Neuronal stem cell (in vitro differentiated cells): ENCODE results near the gene NEMF.
"Not testable (repeated sequence)": the region's sequence is repeated elsewhere in the genome, so short reads cannot be mapped to it uniquely, and the experiment has no call there.

Experiments used
- DNase-seq: peaks from one replicate; pipeline ENCODE4 v3.0.0-alpha.2; 2013; ENCODE audit warnings: low spot score
- H2AFZ ChIP-seq: one replicate; pipeline ENCODE4 v1.6.1; 2013; ENCODE audit warnings: mild to moderate bottlenecking, low read length, inconsistent platforms
- H2AK5ac ChIP-seq: 2 replicates; pipeline ENCODE4 v1.6.1; 2013; ENCODE audit warnings: low read depth, mild to moderate bottlenecking, inconsistent platforms, low read length, moderate library complexity, mixed read lengths
- H2BK120ac ChIP-seq: 2 replicates; pipeline ENCODE4 v1.6.1; 2013; ENCODE audit warnings: low read depth, mild to moderate bottlenecking, inconsistent platforms, low read length, moderate library complexity, mixed read lengths
- H2BK12ac ChIP-seq: one replicate; pipeline ENCODE4 v1.6.1; 2013; ENCODE audit warnings: low read length, inconsistent platforms
- H2BK15ac ChIP-seq: 2 replicates; pipeline ENCODE4 v1.6.1; 2013; ENCODE audit warnings: mild to moderate bottlenecking, low read length, inconsistent platforms, mixed read lengths
- H2BK5ac ChIP-seq: one replicate; pipeline ENCODE4 v1.6.1; 2013; ENCODE audit warnings: inconsistent platforms, mild to moderate bottlenecking, low read length, moderate library complexity
- H3K14ac ChIP-seq: one replicate; pipeline ENCODE4 v1.6.1; 2013; ENCODE audit warnings: low read length, inconsistent platforms
- H3K18ac ChIP-seq: 2 replicates; pipeline ENCODE4 v1.6.1; 2013; ENCODE audit warnings: low read length, inconsistent platforms
- H3K23ac ChIP-seq: 2 replicates; pipeline ENCODE4 v1.6.1; 2013; ENCODE audit warnings: low read depth, mild to moderate bottlenecking, mixed read lengths, low read length, inconsistent platforms; ENCODE audit not compliant: poor library complexity
- H3K27ac ChIP-seq: replicated peaks from 3 replicates; pipeline ENCODE4 v1.5.1; 2013; ENCODE audit warnings: low read length, inconsistent platforms
- H3K27me3 ChIP-seq, 3 experiments: 2 replicates each; pipeline ENCODE4 v1.6.1; 2013; ENCODE audit warnings: low read length in 3 of 3, mild to moderate bottlenecking in 2 of 3, inconsistent platforms in 1 of 3, low read depth in 1 of 3, mixed read lengths in 1 of 3, moderate library complexity in 1 of 3; ENCODE audit not compliant: control insufficient read depth in 3 of 3, insufficient read depth in 3 of 3
- H3K36me3 ChIP-seq, 2 donors: replicated peaks in 1 of 2; 2 replicates each; pipeline ENCODE4 v1.6.1; 2013; ENCODE audit warnings: low read length in 2 of 2; ENCODE audit not compliant: control insufficient read depth in 2 of 2, insufficient read depth in 2 of 2
- H3K4ac ChIP-seq: 2 replicates; pipeline ENCODE4 v1.6.1; 2013; ENCODE audit warnings: inconsistent platforms, mild to moderate bottlenecking, low read length, moderate library complexity
- H3K4me1 ChIP-seq, 2 donors: 1 replicate in 1 of 2; 2 replicates in 1 of 2; pipeline ENCODE4 v1.6.1; 2013; ENCODE audit warnings: low read length in 2 of 2, low read depth in 1 of 2; ENCODE audit not compliant: control insufficient read depth in 2 of 2, insufficient read depth in 1 of 2
- H3K4me2 ChIP-seq: one replicate; pipeline ENCODE4 v1.6.1; 2013; ENCODE audit warnings: mild to moderate bottlenecking, low read length, inconsistent platforms; ENCODE audit not compliant: insufficient read depth, poor library complexity, severe bottlenecking
- H3K4me3 ChIP-seq, 2 donors: 2 replicates each; pipeline ENCODE4 v1.5.1; 2013; ENCODE audit warnings: low read length in 2 of 2, mild to moderate bottlenecking in 2 of 2, inconsistent platforms in 1 of 2, moderate library complexity in 1 of 2
- H3K79me1 ChIP-seq: one replicate; pipeline ENCODE4 v1.6.1; 2013; ENCODE audit warnings: low read depth, mild to moderate bottlenecking, inconsistent platforms, low read length, moderate library complexity
- H3K9ac ChIP-seq: one replicate; pipeline ENCODE4 v1.6.1; 2013; ENCODE audit warnings: mild to moderate bottlenecking, low read depth, low read length, inconsistent platforms; ENCODE audit not compliant: poor library complexity
- H3K9me3 ChIP-seq, 2 donors: replicated peaks in 1 of 2; 2 replicates each; pipeline versions ENCODE3 to v1.6.1; 2013; ENCODE audit warnings: low read length in 2 of 2, mild to moderate bottlenecking in 2 of 2, inconsistent platforms in 1 of 2, low read depth in 1 of 2, mixed read lengths in 1 of 2, moderate library complexity in 1 of 2; ENCODE audit not compliant: control insufficient read depth in 2 of 2, insufficient read depth in 1 of 2
- H4K8ac ChIP-seq: one replicate; pipeline ENCODE4 v1.6.1; 2013; ENCODE audit warnings: low read depth, mild to moderate bottlenecking, inconsistent platforms, low read length, moderate library complexity
- H4K91ac ChIP-seq: one replicate; pipeline ENCODE4 v1.6.1; 2013; ENCODE audit warnings: low read length, low read depth, mild to moderate bottlenecking, inconsistent platforms; ENCODE audit not compliant: poor library complexity
- whole genome bisulfite sequencing, 2 donors: extraction: QIAGEN DNeasy Blood & Tissue Kit; methylation state at CpG; one replicate each; pipeline ENCODE4 v1.1.7; 2013; ENCODE audit warnings: missing lambda C conversion rate in 2 of 2, mixed read lengths in 1 of 2; ENCODE audit not compliant: insufficient read length in 2 of 2, insufficient replicate concordance in 1 of 2; ENCODE audit errors: extremely low coverage in 2 of 2; 5-methylcytosine and 5-hydroxymethylcytosine counted together

Gene NEMF

DNA sequence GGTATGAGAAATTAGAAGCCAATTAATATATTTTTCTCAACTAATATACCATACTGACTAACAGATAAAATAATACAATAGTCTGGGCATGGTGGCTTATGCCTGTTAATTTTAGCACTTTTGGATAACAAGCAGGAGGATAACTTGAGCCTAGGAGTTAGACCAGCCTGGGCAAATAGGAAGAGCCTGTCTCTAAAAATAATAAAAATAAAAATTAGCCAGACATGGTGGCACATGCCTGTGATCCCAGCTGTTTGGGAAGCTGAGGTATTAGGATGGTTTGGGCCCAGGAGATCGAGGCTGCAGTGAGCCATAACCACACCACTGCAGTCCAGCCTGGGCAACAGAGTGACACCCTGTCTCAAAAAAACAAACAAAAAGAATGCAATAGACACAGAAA is 60.0 kb downstream of the NEMF start:
- Histone ChIP-seq H3K27ac (no peak overlapping the region), H3K9me3 (no peaks in the 10 kb centered on the region), H2AK5ac (no peak overlapping the region), H4K91ac (no peak overlapping the region), H4K8ac (no peak overlapping the region), H3K36me3 (peaks cover 9 to 96% of the 10 kb centered on the region in 2 donors), H3K4me2 (no peak overlapping the region), H3K4me3 (no peak overlapping the region), H3K4me1 (no peaks in the 10 kb centered on the region), H3K79me1 (no peaks in the 10 kb centered on the region), H2AFZ (no peak overlapping the region), H3K14ac (no peak overlapping the region), H3K23ac (no peak overlapping the region), H2BK12ac (no peak overlapping the region), H2BK5ac (no peak overlapping the region), H3K9ac (no peak overlapping the region), H2BK15ac (no peak overlapping the region), H3K4ac (no peak overlapping the region), H3K27me3 (no peaks in the 10 kb centered on the region), H3K18ac (no peak overlapping the region), H2BK120ac (no peak overlapping the region)
- no peak for DNase-seq
- no CpG with 5 or more reads among the region's 1 CpG for WGBS, 2 donors

- H4K91ac ChIP-seq: no peak overlapping the region
- H3K23ac ChIP-seq: no peak overlapping the region
- H3K27ac ChIP-seq: no peak overlapping the region
- no peak overlapping the region for H3K4me2 ChIP-seq
- H3K27me3 ChIP-seq: no peaks in the 10 kb centered on the region
- H2BK12ac ChIP-seq: no peak overlapping the region
- H2BK5ac ChIP-seq: no peak overlapping the region
- H2BK120ac ChIP-seq: no peak overlapping the region
- no peak overlapping the region for H3K4ac ChIP-seq
- H2AK5ac ChIP-seq: no peak overlapping the region
- H3K9me3 ChIP-seq: no peaks in the 10 kb centered on the region
- H2AFZ ChIP-seq: no peak overlapping the region
- no peak for DNase-seq
- H3K18ac ChIP-seq: no peak overlapping the region
- no peak overlapping the region for H2BK15ac ChIP-seq
- no peaks in the 10 kb centered on the region for H3K4me1 ChIP-seq
- no CpG with 5 or more reads among the region's 2 CpGs for WGBS, 2 donors
- peaks cover 19 to 100% of the 10 kb centered on the region in 2 donors for H3K36me3 ChIP-seq
- no peak overlapping the region for H3K9ac ChIP-seq
- no peaks in the 10 kb centered on the region for H3K79me1 ChIP-seq
- no peak overlapping the region for H3K14ac ChIP-seq
- H3K4me3 ChIP-seq: no peak overlapping the region
- no peak overlapping the region for H4K8ac ChIP-seq
Measured at GRCh38 chr14:49786315-49786714, 66.3 kb downstream of the NEMF start.

GRCh38 chr14:49783394-49784014 is 69.1 kb downstream of the NEMF start:
- peaks cover 21 to 100% of the 10 kb centered on the region in 2 donors for H3K36me3 ChIP-seq
- WGBS, 2 donors: no CpG with 5 or more reads among the region's 3 CpGs
- H4K91ac ChIP-seq: no peak overlapping the region

DNA sequence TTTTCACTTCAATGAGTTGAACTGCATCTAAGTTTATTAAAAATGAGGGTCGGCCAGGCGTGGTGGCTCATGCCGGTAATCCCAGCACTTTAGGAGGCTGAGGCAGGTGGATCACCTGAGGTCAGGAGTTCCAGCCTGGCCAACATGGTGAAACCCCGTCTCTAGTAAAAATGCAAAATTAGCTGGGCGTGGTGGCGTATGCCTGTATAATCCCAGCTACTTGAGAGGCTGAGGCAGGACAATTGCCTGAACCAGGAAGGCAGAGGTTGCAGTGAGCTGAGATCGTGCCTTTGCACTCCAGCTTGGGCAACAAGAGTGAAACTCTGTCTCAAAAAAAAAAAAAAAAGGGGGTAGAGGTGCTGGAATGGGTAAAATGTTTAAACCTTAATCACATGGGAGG is 71.5 kb downstream of the NEMF start:
- not testable (repeated sequence) for H4K8ac ChIP-seq, H3K27ac ChIP-seq, H3K4me1 ChIP-seq, H3K27me3 ChIP-seq, H3K4me2 ChIP-seq, H3K23ac ChIP-seq, H3K4me3 ChIP-seq, H2AFZ ChIP-seq, H2BK12ac ChIP-seq, H3K9ac ChIP-seq, DNase-seq, H3K4ac ChIP-seq, H3K79me1 ChIP-seq, H2BK15ac ChIP-seq, H3K14ac ChIP-seq, H2BK120ac ChIP-seq, H2BK5ac ChIP-seq, H3K18ac ChIP-seq, H3K9me3 ChIP-seq, H4K91ac ChIP-seq, H2AK5ac ChIP-seq
- no CpG with 5 or more reads among the region's 7 CpGs for WGBS, 2 donors
- peaks cover 15 to 99% of the 10 kb centered on the region in 2 donors for H3K36me3 ChIP-seq

More at GRCh38 chr14:49783394-49784014, 69.1 kb downstream of the NEMF start:
- Histone ChIP-seq H3K14ac (no peak overlapping the region), H3K4ac (no peak overlapping the region), H4K8ac (no peak overlapping the region), H3K23ac (no peak overlapping the region), H3K79me1 (no peaks in the 10 kb centered on the region), H2BK120ac (no peak overlapping the region), H3K4me2 (no peak overlapping the region), H3K9ac (no peak overlapping the region), H2AFZ (no peak overlapping the region), H2BK5ac (no peak overlapping the region), H3K27ac (no peak overlapping the region), H3K4me3 (no peak overlapping the region), H3K27me3 (no peaks in the 10 kb centered on the region), H3K4me1 (no peaks in the 10 kb centered on the region), H3K9me3 (no peaks in the 10 kb centered on the region), H2BK12ac (no peak overlapping the region), H2BK15ac (no peak overlapping the region), H3K18ac (no peak overlapping the region), H2AK5ac (no peak overlapping the region)
- DNase-seq: no peak
